Muscle of back (tissue), 11 donors: ENCODE measurements around the gene SLIT3. TPM values are rescaled to one million over a fixed set of nuclear protein-coding genes. Genes with fewer than 3 reads are reported as not detected.

Source experiments
- DNase-seq, 3 donors: peaks; one replicate each; pipeline versions ENCODE4 v3.0.0 to v3.0.0-alpha.2; 2013
- polyA plus RNA-seq, 10 donors: library from polyadenylated mRNA; unstranded; fragments of 120-200 nt; gene quantifications; one replicate each; pipeline ENCODE4 v1.2.1, GENCODE V29; 2013; ENCODE audit not compliant: insufficient read length in 10 of 10

Gene SLIT3
- polyA plus RNA-seq, 10 donors, result 6.6 to 47.9 (median 10.4) TPM

GRCh38 chr5:168836603-168837231 is 464.2 kb downstream of the SLIT3 start:
- DNase-seq, result no peak

GRCh38 chr5:168833936-168834335 is 467.0 kb downstream of the SLIT3 start:
- DNase-seq, result no peak

GRCh38 chr5:168833383-168833782 is 467.6 kb downstream of the SLIT3 start:
- DNase-seq, result no peak

- no peak for DNase-seq
These were observed 468.6 kb downstream of the SLIT3 start for GRCh38 chr5:168832308-168832707.

GRCh38 chr5:168831383-168831782 is 469.6 kb downstream of the SLIT3 start:
- no peak for DNase-seq

- DNase-seq, result no peak
These were observed 470.1 kb downstream of the SLIT3 start for GRCh38 chr5:168830833-168831232.

GRCh38 chr5:168829922-168830417 is 471.0 kb downstream of the SLIT3 start:
- DNase-seq, result no peak

- no peak for DNase-seq
These were observed 471.9 kb downstream of the SLIT3 start for GRCh38 chr5:168829044-168829443.

- no peak for DNase-seq
These were observed 473.3 kb downstream of the SLIT3 start for GRCh38 chr5:168827636-168828035.

- DNase-seq, result no peak
These were observed 474.7 kb downstream of the SLIT3 start for GRCh38 chr5:168826246-168826725.

GRCh38 chr5:168822745-168823281 is 478.1 kb downstream of the SLIT3 start:
- peak in 1 of 3 donors; percentile 48 for DNase-seq

GRCh38 chr5:168822248-168822744 is 478.6 kb downstream of the SLIT3 start:
- DNase-seq, result no peak

- DNase-seq, result no peak
These were observed 480.1 kb downstream of the SLIT3 start for GRCh38 chr5:168820874-168821273.

GRCh38 chr5:168819004-168819621 is 481.8 kb downstream of the SLIT3 start:
- no peak for DNase-seq

GRCh38 chr5:168818558-168818957 is 482.4 kb downstream of the SLIT3 start:
- DNase-seq, result no peak

GRCh38 chr5:168817591-168817990 is 483.3 kb downstream of the SLIT3 start:
- no peak for DNase-seq

- DNase-seq, result peak in 1 of 3 donors; percentile 51
These were observed 484.3 kb downstream of the SLIT3 start for GRCh38 chr5:168816661-168817060.

- no peak for DNase-seq
These were observed 487.6 kb downstream of the SLIT3 start for GRCh38 chr5:168813184-168813968.

GRCh38 chr5:168810641-168811040 is 490.3 kb downstream of the SLIT3 start:
- no peak for DNase-seq

GRCh38 chr5:168809218-168809617 is 491.7 kb downstream of the SLIT3 start:
- no peak for DNase-seq

GRCh38 chr5:168808051-168808616 is 492.8 kb downstream of the SLIT3 start:
- DNase-seq, result no peak

- DNase-seq, result peak in 2 of 3 donors; percentile 44 to 66
These were observed 493.7 kb downstream of the SLIT3 start for GRCh38 chr5:168807287-168807686.
